ENCODE measurements around the gene MYBL2.

MYBL2 gene

DNA sequence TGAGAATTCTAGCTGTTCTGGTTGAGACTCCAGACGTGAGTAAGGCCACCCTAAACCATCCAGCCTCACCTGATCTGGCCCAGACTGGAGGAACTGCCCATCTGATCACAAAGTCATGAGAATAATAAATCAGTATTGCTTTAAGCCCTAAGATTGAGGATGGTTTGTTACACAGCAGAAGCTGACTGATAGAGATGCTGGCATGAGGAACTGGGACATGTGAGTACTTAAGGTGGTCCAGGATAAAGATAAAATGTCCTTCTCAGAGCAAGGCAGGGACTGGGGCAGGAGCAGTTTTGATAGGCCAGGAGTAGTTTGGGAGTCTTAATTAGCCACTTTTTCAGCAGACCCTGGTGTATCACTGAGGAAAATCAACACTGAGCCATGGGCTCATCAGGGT lies 53.1 kb downstream of the MYBL2 start:
- DNase-seq (ENCODE audit: low spot score) = no peak
- in situ Hi-C loops (cut with MboI; ENCODE audit: low sequenced_read_pairs, unreplicated experiment) = no loop called here
- TF ChIP-seq, protein P1, sequence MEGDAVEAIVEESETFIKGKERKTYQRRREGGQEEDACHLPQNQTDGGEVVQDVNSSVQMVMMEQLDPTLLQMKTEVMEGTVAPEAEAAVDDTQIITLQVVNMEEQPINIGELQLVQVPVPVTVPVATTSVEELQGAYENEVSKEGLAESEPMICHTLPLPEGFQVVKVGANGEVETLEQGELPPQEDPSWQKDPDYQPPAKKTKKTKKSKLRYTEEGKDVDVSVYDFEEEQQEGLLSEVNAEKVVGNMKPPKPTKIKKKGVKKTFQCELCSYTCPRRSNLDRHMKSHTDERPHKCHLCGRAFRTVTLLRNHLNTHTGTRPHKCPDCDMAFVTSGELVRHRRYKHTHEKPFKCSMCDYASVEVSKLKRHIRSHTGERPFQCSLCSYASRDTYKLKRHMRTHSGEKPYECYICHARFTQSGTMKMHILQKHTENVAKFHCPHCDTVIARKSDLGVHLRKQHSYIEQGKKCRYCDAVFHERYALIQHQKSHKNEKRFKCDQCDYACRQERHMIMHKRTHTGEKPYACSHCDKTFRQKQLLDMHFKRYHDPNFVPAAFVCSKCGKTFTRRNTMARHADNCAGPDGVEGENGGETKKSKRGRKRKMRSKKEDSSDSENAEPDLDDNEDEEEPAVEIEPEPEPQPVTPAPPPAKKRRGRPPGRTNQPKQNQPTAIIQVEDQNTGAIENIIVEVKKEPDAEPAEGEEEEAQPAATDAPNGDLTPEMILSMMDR (IDR thresholded peaks at IDR 0.05; ENCODE audit: borderline replicate concordance, control extremely low read depth, extremely low read depth, insufficient read depth, missing control alignments) = no peak

- in situ Hi-C loops (cut with MboI; ENCODE audit: low sequenced_read_pairs, unreplicated experiment) = no loop called here
- DNase-seq (ENCODE audit: low spot score) = no peak
- TF ChIP-seq, protein P1 (IDR thresholded peaks at IDR 0.05; ENCODE audit: borderline replicate concordance, control extremely low read depth, extremely low read depth, insufficient read depth, missing control alignments) = no peak
Observed at GRCh38 chr20:43721097-43721428, 54.1 kb downstream of the MYBL2 start.

GRCh38 chr20:43721429-43722152 lies 54.7 kb downstream of the MYBL2 start:
- DNase-seq (ENCODE audit: low spot score) = no peak
- in situ Hi-C loops (cut with MboI; ENCODE audit: low sequenced_read_pairs, unreplicated experiment) = no loop called here
- TF ChIP-seq, protein P1 (IDR thresholded peaks at IDR 0.05; ENCODE audit: borderline replicate concordance, control extremely low read depth, extremely low read depth, insufficient read depth, missing control alignments) = no peak

- no peak for DNase-seq (ENCODE audit: low spot score)
- in situ Hi-C loops (cut with MboI; ENCODE audit: low sequenced_read_pairs, unreplicated experiment) = no loop called here
- TF ChIP-seq, protein P1 (IDR thresholded peaks at IDR 0.05; ENCODE audit: borderline replicate concordance, control extremely low read depth, extremely low read depth, insufficient read depth, missing control alignments) = no peak
Observed at GRCh38 chr20:43722153-43722505, 55.2 kb downstream of the MYBL2 start.

- TF ChIP-seq, protein P1 (IDR thresholded peaks at IDR 0.05; ENCODE audit: borderline replicate concordance, control extremely low read depth, extremely low read depth, insufficient read depth, missing control alignments) = no peak
- in situ Hi-C loops (cut with MboI; ENCODE audit: low sequenced_read_pairs, unreplicated experiment) = no loop called here
- DNase-seq (ENCODE audit: low spot score) = no peak
Observed at GRCh38 chr20:43723186-43723585, 56.3 kb downstream of the MYBL2 start.

DNA sequence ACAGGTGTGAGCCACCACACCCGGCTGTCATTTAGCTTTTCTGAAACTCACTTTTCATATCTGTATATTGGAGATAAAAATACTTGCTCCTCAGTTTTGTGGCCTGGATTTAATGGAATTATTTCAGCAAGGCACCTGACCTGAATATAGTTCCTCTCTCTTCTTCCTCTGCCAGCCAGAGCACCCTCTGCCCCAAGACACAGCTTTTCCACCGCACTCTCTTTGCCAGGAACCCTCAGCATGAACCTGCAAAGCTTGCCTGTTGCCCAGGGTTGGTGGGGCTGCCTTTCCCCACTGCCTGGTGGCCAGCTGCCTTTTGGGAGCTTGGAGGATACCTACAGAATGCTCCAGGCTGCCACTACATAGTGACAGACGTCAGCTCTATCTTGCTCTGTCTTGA lies 56.8 kb downstream of the MYBL2 start:
- DNase-seq (ENCODE audit: low spot score) = no peak
- TF ChIP-seq, protein P1 (IDR thresholded peaks at IDR 0.05; ENCODE audit: borderline replicate concordance, control extremely low read depth, extremely low read depth, insufficient read depth, missing control alignments) = no peak
- in situ Hi-C loops (cut with MboI; ENCODE audit: low sequenced_read_pairs, unreplicated experiment) = no loop called here

Measured in GM13976 (cell line).